ENCODE results near the gene RNU4-1.

The RNU4-1 gene

DNA sequence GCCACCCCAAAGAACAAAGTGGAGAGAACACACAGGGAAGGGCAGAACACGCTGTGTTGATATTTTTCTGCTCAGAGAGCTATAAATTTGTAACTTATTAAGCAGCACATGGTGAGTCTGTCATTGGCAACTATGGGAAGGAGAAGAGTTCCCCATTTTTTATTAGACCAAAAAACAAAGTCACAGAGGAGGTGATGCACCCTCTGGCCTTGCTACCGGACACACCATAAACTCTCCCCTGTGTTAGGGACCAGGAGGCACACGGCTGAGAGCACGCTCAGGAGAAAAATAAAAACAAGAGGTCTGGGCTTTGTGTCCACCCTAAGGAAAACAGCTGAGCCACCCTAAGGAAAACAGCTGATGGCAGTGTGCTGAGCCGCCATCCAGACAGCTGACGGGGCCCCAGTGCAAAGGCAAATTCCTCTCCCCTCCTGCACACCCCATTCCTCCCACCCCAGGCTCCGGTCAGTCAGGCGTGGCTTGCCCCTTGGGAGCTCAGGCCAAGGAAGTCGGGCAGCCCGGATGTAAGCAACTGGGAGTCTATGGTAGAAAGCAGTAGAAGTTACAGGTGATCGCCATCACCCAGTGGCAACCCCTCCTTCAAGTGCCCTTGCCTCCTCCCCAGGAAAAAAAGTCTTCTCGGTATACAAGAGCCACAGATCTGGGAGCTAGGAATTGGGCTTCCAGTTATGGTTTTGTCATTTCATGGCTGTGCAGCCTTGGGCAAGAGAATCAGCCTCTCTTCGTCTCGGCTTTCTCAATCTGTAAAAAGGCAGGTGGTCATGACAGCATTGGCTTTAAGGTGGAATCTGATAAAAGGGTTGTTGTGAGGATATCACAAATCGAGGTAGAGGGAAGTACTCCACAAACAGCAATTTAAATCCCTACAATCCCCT, 29.9 kb downstream of the RNU4-1 start:
- DNase-seq: no peak
- TF ChIP-seq EZH2 (IDR thresholded peaks at IDR 0.05; ENCODE audit: borderline replicate concordance, low read depth, low read length, severe bottlenecking): no peak
- Histone ChIP-seq H2AFZ (ENCODE audit: low read depth, low read length) (no peak overlapping the region), H3K36me3 (ENCODE audit: insufficient read depth, low read length) (no peaks in the 10 kb centered on the region), H3K9ac (ENCODE audit: low read depth, low read length) (no peak overlapping the region), H3K27me3 (ENCODE audit: insufficient read depth, low read length, poor library complexity) (no peaks in the 10 kb centered on the region), H3K27ac (ENCODE audit: low read length) (no peak overlapping the region), H3K4me2 (ENCODE audit: insufficient read depth, low read length) (no peak overlapping the region), H3K79me2 (ENCODE audit: insufficient read depth, low read length) (peaks cover 7% of the 10 kb centered on the region), H3K9me3 (ENCODE audit: insufficient read depth, low read length, severe bottlenecking) (no peaks in the 10 kb centered on the region), H3K4me3 (ENCODE audit: low read depth in 1 of 2, low read length in 2 of 2) (no peak overlapping the region), H3K4me1 (ENCODE audit: insufficient read depth, low read length) (peaks cover 17% of the 10 kb centered on the region), H4K20me1 (ENCODE audit: insufficient read depth, low read length) (peaks cover 10% of the 10 kb centered on the region; the same call in 1 of the 2 replicates)
- ATAC-seq (ENCODE audit: insufficient read depth, low read depth): no peak

- H3K36me3 ChIP-seq (ENCODE audit: insufficient read depth, low read length): no peaks in the 10 kb centered on the region
- H3K4me2 ChIP-seq (ENCODE audit: insufficient read depth, low read length): no peak overlapping the region
- H2AFZ ChIP-seq (ENCODE audit: low read depth, low read length): no peak overlapping the region
- no peak overlapping the region for H3K9ac ChIP-seq (ENCODE audit: low read depth, low read length)
- DNase-seq: no peak
- H3K27me3 ChIP-seq (ENCODE audit: insufficient read depth, low read length, poor library complexity): no peaks in the 10 kb centered on the region
- H3K27ac ChIP-seq (ENCODE audit: low read length): no peak overlapping the region
- H3K79me2 ChIP-seq (ENCODE audit: insufficient read depth, low read length): peaks cover 7% of the 10 kb centered on the region
- H3K9me3 ChIP-seq (ENCODE audit: insufficient read depth, low read length, severe bottlenecking): no peaks in the 10 kb centered on the region
- peaks cover 15% of the 10 kb centered on the region for H4K20me1 ChIP-seq (ENCODE audit: insufficient read depth, low read length)
- H3K4me1 ChIP-seq (ENCODE audit: insufficient read depth, low read length): peaks cover 17% of the 10 kb centered on the region
- H3K4me3 ChIP-seq (ENCODE audit: low read depth in 1 of 2, low read length in 2 of 2): no peak overlapping the region
- TF ChIP-seq EZH2 (IDR thresholded peaks at IDR 0.05; ENCODE audit: borderline replicate concordance, low read depth, low read length, severe bottlenecking): no peak
- TF ChIP-seq, protein P1, sequence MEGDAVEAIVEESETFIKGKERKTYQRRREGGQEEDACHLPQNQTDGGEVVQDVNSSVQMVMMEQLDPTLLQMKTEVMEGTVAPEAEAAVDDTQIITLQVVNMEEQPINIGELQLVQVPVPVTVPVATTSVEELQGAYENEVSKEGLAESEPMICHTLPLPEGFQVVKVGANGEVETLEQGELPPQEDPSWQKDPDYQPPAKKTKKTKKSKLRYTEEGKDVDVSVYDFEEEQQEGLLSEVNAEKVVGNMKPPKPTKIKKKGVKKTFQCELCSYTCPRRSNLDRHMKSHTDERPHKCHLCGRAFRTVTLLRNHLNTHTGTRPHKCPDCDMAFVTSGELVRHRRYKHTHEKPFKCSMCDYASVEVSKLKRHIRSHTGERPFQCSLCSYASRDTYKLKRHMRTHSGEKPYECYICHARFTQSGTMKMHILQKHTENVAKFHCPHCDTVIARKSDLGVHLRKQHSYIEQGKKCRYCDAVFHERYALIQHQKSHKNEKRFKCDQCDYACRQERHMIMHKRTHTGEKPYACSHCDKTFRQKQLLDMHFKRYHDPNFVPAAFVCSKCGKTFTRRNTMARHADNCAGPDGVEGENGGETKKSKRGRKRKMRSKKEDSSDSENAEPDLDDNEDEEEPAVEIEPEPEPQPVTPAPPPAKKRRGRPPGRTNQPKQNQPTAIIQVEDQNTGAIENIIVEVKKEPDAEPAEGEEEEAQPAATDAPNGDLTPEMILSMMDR (IDR thresholded peaks at IDR 0.05; ENCODE audit: borderline replicate concordance, extremely low read depth, low read length, poor library complexity, severe bottlenecking): no peak
- ATAC-seq (ENCODE audit: insufficient read depth, low read depth): no peak
These were observed 30.8 kb downstream of the RNU4-1 start for GRCh38 chr12:120261951-120262851.

- Histone ChIP-seq H3K4me3 (ENCODE audit: low read depth in 1 of 2, low read length in 2 of 2) (no peak overlapping the region), H3K9me3 (ENCODE audit: insufficient read depth, low read length, severe bottlenecking) (no peaks in the 10 kb centered on the region), H3K4me1 (ENCODE audit: insufficient read depth, low read length) (peaks cover 14% of the 10 kb centered on the region), H3K4me2 (ENCODE audit: insufficient read depth, low read length) (no peak overlapping the region), H3K27me3 (ENCODE audit: insufficient read depth, low read length, poor library complexity) (no peaks in the 10 kb centered on the region), H3K27ac (ENCODE audit: low read length) (no peak overlapping the region), H2AFZ (ENCODE audit: low read depth, low read length) (no peak overlapping the region), H4K20me1 (ENCODE audit: insufficient read depth, low read length) (peaks cover 15% of the 10 kb centered on the region), H3K79me2 (ENCODE audit: insufficient read depth, low read length) (peaks cover 7% of the 10 kb centered on the region), H3K9ac (ENCODE audit: low read depth, low read length) (no peak overlapping the region), H3K36me3 (ENCODE audit: insufficient read depth, low read length) (no peaks in the 10 kb centered on the region)
- TF ChIP-seq, protein P1 (IDR thresholded peaks at IDR 0.05; ENCODE audit: borderline replicate concordance, extremely low read depth, low read length, poor library complexity, severe bottlenecking): no peak
- no peak for TF ChIP-seq EZH2 (IDR thresholded peaks at IDR 0.05; ENCODE audit: borderline replicate concordance, low read depth, low read length, severe bottlenecking)
- DNase-seq (no peak), ATAC-seq (ENCODE audit: insufficient read depth, low read depth) (no peak)
These were observed 32.4 kb downstream of the RNU4-1 start for GRCh38 chr12:120260607-120261006.
